SW480 (cell line): ENCODE data around the gene TPRG1L.
"Not testable (repeated sequence)": the region's sequence is repeated elsewhere in the genome, so short reads cannot be mapped to it uniquely, and the experiment has no call there.

Experiments
- DNase-seq: peaks from one replicate; pipeline ENCODE4 v3.0.0-alpha.2; 2016; ENCODE audit warnings: low spot score

TPRG1L gene

DNA sequence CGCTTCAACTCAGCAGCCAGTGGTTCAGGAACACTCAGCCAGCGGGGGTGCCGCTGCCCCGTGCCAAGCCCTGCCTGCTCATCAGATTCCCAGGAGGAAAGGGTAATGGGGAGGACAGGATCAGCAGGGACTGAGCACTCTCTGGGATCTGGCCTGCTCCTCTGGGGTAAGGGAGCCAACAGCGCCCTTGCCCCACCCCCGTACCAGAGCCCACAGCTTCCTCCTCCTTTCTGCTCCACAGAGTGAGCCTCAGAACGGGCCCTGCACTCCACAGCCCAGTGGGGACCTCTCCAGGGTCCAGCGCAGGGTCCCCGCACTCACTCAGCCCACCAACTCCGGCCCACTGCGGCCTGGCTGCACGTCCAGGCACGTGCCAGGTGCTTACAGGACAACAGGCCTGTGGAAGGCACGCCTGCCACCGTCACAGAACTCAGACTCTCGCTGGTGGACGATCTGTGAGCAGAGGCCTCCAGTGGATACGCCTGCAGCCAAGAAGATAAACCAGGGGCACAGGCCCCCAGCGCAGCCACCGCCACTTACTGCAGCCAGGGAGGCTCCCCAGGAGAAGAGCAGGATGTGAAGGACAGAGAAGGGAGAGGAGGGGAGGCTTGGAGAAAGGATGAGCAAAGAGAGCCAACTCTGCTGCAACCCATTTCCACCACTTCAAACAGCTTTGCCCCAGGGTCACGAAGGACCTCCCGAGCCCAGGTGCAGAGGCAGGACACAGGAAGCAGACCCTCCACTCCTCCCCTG is 15.6 kb upstream of the TPRG1L start:
- DNase-seq = no peak

DNA sequence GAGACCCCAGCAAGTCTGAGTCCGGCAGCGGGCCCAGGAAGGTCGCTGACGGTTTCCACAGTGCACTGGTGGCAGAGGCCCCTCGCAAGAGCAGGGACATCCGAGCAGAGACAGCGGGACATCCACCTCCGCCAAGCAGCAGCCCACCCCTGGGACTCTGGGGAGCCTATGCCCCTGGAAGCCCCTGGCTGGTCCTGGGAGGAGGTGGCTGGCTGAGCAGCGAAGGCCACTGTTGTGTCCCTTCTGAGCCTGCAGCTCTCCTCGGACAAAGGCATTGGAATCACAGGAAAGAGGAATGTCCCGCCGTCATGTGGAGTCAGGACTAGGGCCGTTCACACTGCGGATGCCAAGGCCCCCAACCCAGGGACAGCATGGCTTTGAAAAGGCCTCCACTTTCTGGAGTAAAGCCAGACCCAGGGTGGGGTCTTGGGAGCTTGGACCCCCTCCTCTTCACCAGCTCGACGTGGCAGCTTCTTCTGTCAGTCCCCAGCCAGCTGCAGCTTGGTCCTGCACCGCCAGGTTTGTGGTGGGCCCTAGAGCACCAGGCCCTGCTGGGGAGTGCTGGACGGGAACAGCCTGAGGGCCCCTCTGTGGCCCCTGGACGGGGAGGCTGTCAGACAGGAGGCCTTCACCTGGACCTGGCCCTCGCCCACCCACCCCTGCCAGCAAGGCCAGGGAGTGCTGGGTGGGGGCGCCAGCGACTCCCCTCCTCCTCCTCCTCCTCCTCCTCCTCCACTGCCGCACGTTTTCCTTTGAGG is 14.9 kb upstream of the TPRG1L start:
- DNase-seq = no peak

- no peak for DNase-seq
These were observed 14.2 kb upstream of the TPRG1L start for GRCh38 chr1:3610527-3611169.

- DNase-seq = peak; percentile 78
These were observed 13.4 kb upstream of the TPRG1L start, which contains the start of gene MEGF6 for GRCh38 chr1:3611170-3612019. TSS of gene MEGF6 (minus strand) at chr1:3611508. CDS start at chr1:3611268, 240 bp downstream.

GRCh38 chr1:3612123-3612522 is 12.7 kb upstream of the TPRG1L start:
- no peak for DNase-seq

DNA sequence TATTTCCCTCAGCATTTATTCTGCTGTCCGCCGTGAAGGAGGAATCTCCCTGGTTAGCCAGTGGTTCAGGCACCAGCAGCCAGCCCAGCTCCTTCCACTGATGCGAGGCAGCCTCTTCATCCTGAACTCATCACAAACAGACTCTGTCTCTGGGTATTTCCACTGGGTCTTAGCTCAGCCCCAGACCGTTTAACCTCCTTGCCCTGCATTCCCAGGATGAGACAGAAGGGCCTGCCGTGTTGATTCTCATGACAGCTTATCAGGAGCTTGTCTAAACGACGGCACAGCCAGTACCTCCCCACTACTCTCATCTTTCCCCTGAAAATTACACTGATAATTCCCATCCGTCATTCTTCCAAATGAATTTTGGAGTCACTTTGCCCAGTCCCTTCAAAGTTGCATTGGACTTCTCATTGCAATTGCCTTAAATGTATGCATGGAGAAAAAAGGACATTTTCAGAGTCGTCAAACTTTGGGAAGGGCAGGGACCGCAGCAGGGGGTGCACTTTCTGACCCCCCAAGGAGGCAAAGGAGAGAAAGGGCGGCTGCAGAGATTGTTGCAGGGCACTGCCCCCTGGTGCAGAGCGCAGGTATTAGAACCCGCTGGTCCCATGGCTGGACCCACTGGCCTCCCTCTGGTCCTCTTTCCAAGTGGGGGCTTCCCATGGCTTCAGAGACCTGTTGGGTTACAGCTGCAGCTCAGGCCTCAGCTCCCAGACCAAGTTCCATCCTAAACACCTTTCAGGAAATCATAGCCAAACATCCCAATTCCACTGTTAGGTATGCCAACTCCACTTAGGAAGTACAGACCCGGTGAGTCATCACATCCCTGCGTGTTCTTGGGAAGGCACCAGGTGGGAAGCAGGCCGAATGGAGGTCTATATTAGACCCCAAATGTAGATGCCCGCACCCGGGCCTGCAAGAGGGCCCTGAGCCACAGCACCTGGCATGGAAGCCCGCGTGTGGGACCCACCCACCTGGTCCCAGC is 9.8 kb upstream of the TPRG1L start:
- peak; percentile 19 for DNase-seq

DNA sequence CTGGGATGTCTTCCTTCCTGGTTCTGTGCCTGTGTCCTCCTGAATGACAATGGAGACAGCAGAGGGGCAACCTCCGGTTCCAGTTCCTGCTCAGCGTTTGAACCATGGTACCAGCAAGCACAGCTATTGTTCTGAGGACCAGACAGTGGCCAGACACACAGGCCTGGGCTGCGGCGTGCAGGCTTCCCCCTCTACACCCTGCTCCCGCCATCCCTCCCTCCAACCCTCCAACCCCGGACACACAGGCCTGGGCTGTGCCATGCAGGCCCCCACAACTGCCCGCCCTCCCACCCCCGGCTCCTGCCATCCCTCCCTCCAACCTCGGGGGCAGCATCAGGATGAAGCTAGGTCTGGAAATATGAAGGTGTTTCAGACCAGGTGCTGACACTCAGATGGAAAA is 8.0 kb upstream of the TPRG1L start:
- no peak for DNase-seq

GRCh38 chr1:3617806-3618345 is 6.9 kb upstream of the TPRG1L start:
- no peak for DNase-seq

GRCh38 chr1:3618531-3618880 is 6.3 kb upstream of the TPRG1L start:
- DNase-seq = no peak

- DNase-seq = peak; percentile 73
These were observed 5.7 kb upstream of the TPRG1L start for GRCh38 chr1:3618881-3619671.

DNA sequence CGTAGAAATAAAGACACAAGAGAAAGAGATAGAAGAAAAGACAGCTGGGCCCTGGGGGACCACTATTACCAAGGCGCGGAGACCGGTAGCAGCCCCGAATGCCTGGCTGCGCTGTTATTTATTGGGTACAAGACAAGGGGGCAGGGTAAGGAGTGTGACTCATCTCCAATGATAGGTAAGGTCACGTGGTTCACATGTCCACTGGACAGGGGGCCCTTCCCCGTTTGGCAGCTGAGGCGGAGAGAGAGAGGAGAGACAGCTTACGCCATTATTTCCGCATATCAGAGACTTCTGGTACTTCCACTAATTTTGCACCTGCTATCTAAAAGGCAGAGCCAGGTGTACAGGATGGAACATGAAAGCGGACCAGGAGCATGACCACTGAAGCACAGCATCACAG is 4.1 kb upstream of the TPRG1L start:
- DNase-seq = no peak

- peak; percentile 46 for DNase-seq
These were observed 3.6 kb upstream of the TPRG1L start for GRCh38 chr1:3621151-3621671.

GRCh38 chr1:3622102-3622501 is 2.7 kb upstream of the TPRG1L start:
- not testable (repeated sequence) for DNase-seq

DNA sequence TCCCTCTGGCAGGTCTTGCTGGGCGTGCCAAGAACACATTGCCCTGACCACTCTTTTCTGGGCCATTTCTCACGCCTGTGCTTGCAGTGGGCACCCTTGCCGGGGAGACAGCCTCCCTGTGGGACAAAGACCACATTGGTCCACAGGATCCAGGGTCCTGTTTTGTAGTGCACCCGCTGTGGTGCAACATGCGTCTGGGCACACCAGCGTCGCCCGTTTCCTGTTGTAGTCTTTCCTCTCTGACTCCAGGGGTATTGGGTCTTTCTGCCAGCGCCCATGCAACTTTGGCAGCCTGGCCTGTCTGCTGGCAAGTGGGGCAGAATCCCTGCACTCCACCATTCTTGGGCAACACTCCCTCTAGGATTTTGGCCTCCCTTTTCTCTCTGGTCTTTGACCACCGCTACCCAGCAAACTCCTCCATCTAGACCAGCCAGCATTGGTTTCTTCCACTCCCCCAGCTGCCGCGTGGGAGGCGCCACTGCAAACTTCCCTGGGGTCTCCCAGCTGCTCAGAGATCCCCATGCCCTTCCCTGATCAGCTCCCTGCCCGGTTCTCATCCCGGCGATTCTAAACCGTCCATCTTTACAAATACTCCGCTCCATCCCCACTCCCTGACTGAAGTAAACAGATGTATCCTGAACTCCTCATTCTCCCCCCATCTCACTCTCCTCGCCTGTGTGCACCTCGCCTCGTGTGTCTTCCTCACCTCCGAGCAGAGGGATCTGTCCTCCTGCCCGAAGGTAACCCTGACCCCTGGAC is 1.2 kb upstream of the TPRG1L start:
- DNase-seq = no peak

DNA sequence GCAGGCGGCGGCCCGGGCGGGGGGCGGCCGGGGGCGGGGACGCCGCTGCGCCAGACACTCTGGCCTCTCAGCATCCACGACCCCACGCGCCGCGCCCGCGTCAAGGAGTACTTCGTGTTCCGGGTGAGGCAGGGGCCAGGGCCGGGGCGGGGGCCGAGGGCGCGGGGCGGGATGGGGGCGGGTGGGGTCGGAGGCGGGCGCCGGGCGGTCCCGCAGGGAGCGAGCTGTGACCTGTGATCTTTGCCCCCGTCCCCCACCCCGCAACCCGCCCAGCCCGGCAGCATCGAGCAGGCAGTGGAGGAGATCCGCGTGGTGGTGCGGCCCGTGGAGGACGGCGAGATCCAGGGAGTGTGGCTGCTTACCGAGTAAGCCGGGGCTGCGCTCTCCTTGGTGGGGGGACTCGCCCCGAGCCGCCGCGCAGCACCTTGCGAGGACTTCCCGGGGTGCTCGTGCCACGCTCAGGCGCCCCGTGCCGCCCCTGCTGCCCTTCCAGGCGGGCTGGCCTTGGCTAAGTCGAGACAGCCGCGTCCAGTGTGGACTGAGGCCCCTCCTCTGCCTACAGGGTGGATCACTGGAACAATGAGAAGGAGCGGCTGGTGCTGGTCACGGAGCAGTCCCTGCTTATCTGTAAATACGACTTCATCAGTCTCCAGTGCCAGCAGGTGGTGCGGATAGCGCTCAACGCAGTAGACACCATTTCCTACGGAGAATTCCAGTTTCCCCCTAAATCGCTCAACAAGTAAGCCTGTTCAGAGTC is 514 bp downstream of the TPRG1L start:
- DNase-seq = peak; percentile 72

GRCh38 chr1:3626025-3626424 is 1.2 kb downstream of the TPRG1L start:
- DNase-seq = no peak

DNA sequence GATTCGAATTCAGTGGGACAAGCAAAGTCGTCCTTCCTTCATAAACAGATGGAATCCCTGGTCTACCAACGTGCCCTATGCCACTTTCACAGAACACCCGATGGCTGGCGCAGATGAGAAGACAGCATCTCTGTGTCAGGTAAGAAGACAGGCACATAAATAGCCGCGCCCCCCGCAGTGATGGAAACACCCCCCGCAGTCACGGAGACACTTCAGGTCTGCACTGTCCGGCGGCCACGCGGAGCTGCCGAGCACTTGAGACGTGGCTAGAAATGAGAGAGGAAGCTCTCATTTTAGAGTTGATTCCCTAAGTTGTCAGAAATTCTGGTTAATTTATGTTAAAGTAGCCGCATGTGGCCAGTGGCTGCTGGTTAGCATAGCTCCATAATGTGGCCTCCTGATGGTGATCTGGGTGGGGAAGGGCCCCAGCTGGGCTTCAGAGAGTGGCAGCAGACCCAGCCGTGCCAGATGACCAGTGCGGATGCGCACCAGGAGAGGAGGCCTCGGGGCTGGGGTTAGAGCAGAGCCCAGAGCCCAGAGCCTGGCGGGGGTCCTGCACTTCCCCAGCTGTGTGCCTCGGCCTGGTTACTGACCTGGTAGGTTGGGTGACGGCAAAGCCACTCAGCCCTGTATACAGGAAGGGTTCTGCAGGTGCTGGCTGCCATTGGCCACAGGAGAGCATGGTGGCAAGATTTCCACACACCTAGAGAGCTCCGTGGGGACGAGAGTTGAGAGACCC is 2.9 kb downstream of the TPRG1L start:
- no peak for DNase-seq
